A673 (cell line): ENCODE results near the gene SLC15A4. TPM values are rescaled to one million over a fixed set of nuclear protein-coding genes. Genes with fewer than 3 reads are reported as not detected.

Experiments
- BruUV-seq: library from RNA; stranded (reverse); fragments of 400-500 nt; replicated peaks from 2 replicates; lab custom pipeline; 2021; lab: Mats Ljungman, UMichigan
- CTCF ChIA-PET: fragments of 300-600 bp; sonication (Branson Sonifier 250); formaldehyde crosslinking; loops from one replicate; lab custom pipeline; 2022; ENCODE audit warnings: antibody characterized with exemption; lab: Charles Lee
- POLR2A ChIA-PET: fragments of 300-600 bp; sonication (Branson Sonifier 250); formaldehyde crosslinking; loops from one replicate; lab custom pipeline; 2022; ENCODE audit warnings: antibody characterized with exemption; ENCODE audit not compliant: low non-redundant PET; lab: Charles Lee
- DNase-seq: peaks from one replicate; pipeline ENCODE4 v3.0.0-alpha.2; 2015; ENCODE audit warnings: low spot score
- H3K27ac ChIP-seq: fragments of 200-600 bp; sonication (generic); 2 replicates; pipeline ENCODE4 v1.5.1; 2016; ENCODE audit warnings: mixed run types, low read depth, mild to moderate bottlenecking, mixed read lengths, antibody characterized with exemption, low read length; ENCODE audit not compliant: poor library complexity, severe bottlenecking
- H3K27me3 ChIP-seq: fragments of 200-600 bp; sonication (generic); replicated peaks from 2 replicates; pipeline ENCODE4 v1.6.1; 2017; ENCODE audit warnings: mixed run types, low read depth, mild to moderate bottlenecking, mixed read lengths, antibody characterized with exemption, low read length; ENCODE audit not compliant: insufficient read depth, poor library complexity
- H3K36me3 ChIP-seq: fragments of 200-600 bp; sonication (generic); 2 replicates; pipeline ENCODE4 v1.6.1; 2016; ENCODE audit warnings: mixed run types, mild to moderate bottlenecking, mixed read lengths, antibody characterized with exemption, low read length; ENCODE audit not compliant: insufficient read depth, poor library complexity, severe bottlenecking
- H3K4me1 ChIP-seq: fragments of 200-600 bp; sonication (generic); 2 replicates; pipeline ENCODE4 v1.6.1; 2017; ENCODE audit warnings: mixed run types, mild to moderate bottlenecking, mixed read lengths, antibody characterized with exemption, low read length; ENCODE audit not compliant: insufficient read depth, poor library complexity, severe bottlenecking
- H3K4me3 ChIP-seq: fragments of 200-600 bp; sonication (generic); 2 replicates; pipeline ENCODE4 v1.5.1; 2016; ENCODE audit warnings: low read depth, mixed run types, mild to moderate bottlenecking, mixed read lengths, low read length; ENCODE audit not compliant: poor library complexity, severe bottlenecking
- H3K9me3 ChIP-seq: fragments of 200-600 bp; sonication (generic); 2 replicates; pipeline ENCODE4 v1.6.1; 2016; ENCODE audit warnings: mixed run types, low read depth, mild to moderate bottlenecking, mixed read lengths, antibody characterized with exemption, low read length; ENCODE audit not compliant: poor library complexity, severe bottlenecking
- EZH2 ChIP-seq: fragments of 200-600 bp; sonication (generic); IDR thresholded peaks from 2 replicates; pipeline ENCODE4 v1.6.1; 2017; ENCODE audit warnings: borderline replicate concordance, low read depth, mild to moderate bottlenecking, mixed read lengths, antibody characterized with exemption, low read length; ENCODE audit not compliant: poor library complexity, severe bottlenecking
- intact Hi-C: fragments of 100-400 bp; cut with micrococcal nuclease; formaldehyde crosslinking; loops from one replicate; pipeline ENCODE4 v1.10.0; 2022; ENCODE audit not compliant: unreplicated experiment
- total RNA-seq: library from RNA; stranded (reverse); gene quantifications from 2 replicates; pipeline ENCODE4 v1.2.3, GENCODE V29; 2021
- TF ChIP-seq, protein P1 (sequence below): fragments of 300-800, 200-600 bp; sonication (generic); conservative IDR thresholded peaks from 2 replicates; pipeline ENCODE4 v1.5.1; 2017; ENCODE audit warnings: low read depth, mild to moderate bottlenecking, antibody characterized with exemption, low read length, moderate library complexity, mixed read lengths

Gene SLC15A4
- total RNA-seq, 1 experiment from 2014 or later, result 20.3 TPM

DNA sequence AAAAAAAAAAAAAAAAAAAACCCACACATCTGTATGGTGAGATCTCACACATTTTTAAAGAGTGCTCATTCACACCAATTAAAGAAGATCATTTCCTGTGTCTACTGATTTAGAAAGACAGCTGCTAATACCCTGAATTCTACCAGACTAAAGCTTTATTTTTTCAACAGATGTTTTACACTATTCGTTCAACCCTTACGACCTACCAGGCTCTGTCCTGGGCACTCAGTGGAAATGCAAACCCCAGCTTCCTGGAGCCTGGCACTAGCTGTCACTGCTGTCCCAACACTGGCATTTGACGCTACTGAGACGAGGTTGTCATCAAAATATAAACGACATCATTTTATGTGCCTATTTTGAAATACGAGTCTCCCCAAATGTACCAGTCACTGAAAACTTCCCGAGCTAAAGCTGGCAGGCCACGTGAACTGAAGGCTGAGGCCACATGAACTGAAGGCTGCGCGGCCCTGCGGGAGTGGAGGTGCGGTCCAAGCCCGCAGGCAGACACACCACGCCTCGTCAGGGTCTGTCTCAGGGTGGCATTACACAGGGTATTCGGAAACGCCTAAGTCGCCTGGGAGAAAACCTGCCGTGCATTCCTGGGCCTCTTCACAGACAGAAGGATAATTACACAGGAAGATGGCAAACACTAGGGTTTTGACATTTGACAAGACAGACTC is 27.2 kb downstream of the SLC15A4 start:
- H3K27me3 ChIP-seq, result no peaks in the 10 kb centered on the region
- peak; percentile 23 for DNase-seq
- intact Hi-C loops, result no loop called here
- no peak overlapping the region for H3K4me3 ChIP-seq
- BruUV-seq, result no TSS peak
- H3K27ac ChIP-seq, result peak overlapping the region; percentile 72
- POLR2A ChIA-PET, result no interaction called here
- H3K36me3 ChIP-seq, result peaks cover 65% of the 10 kb centered on the region
- TF ChIP-seq EZH2, result no peak
- TF ChIP-seq, protein P1, sequence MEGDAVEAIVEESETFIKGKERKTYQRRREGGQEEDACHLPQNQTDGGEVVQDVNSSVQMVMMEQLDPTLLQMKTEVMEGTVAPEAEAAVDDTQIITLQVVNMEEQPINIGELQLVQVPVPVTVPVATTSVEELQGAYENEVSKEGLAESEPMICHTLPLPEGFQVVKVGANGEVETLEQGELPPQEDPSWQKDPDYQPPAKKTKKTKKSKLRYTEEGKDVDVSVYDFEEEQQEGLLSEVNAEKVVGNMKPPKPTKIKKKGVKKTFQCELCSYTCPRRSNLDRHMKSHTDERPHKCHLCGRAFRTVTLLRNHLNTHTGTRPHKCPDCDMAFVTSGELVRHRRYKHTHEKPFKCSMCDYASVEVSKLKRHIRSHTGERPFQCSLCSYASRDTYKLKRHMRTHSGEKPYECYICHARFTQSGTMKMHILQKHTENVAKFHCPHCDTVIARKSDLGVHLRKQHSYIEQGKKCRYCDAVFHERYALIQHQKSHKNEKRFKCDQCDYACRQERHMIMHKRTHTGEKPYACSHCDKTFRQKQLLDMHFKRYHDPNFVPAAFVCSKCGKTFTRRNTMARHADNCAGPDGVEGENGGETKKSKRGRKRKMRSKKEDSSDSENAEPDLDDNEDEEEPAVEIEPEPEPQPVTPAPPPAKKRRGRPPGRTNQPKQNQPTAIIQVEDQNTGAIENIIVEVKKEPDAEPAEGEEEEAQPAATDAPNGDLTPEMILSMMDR, result no peak
- H3K9me3 ChIP-seq, result no peaks in the 10 kb centered on the region
- peaks cover 24% of the 10 kb centered on the region for H3K4me1 ChIP-seq
- CTCF ChIA-PET, result no interaction called here

- CTCF ChIA-PET, result no interaction called here
- Histone ChIP-seq H3K36me3 (peaks cover 63% of the 10 kb centered on the region), H3K9me3 (no peaks in the 10 kb centered on the region), H3K4me3 (no peak overlapping the region), H3K27ac (peak overlapping the region; percentile 72), H3K27me3 (no peaks in the 10 kb centered on the region), H3K4me1 (peaks cover 24% of the 10 kb centered on the region)
- BruUV-seq, result no TSS peak
- intact Hi-C loops, result no loop called here
- POLR2A ChIA-PET, result no interaction called here
- TF ChIP-seq EZH2, result no peak
- TF ChIP-seq, protein P1, result no peak
- no peak for DNase-seq
Measured at GRCh38 chr12:128795530-128796361, 28.0 kb downstream of the SLC15A4 start.

GRCh38 chr12:128794661-128795529 is 28.9 kb downstream of the SLC15A4 start:
- Histone ChIP-seq H3K4me3 (no peak overlapping the region), H3K36me3 (peaks cover 56% of the 10 kb centered on the region), H3K27ac (no peak overlapping the region), H3K9me3 (no peaks in the 10 kb centered on the region), H3K27me3 (no peaks in the 10 kb centered on the region), H3K4me1 (peaks cover 24% of the 10 kb centered on the region)
- ChIA-PET CTCF (no interaction called here), POLR2A (no interaction called here)
- no TSS peak for BruUV-seq
- intact Hi-C loops, result no loop called here
- TF ChIP-seq, protein P1, result no peak
- TF ChIP-seq EZH2, result no peak
- DNase-seq, result no peak
